Left colon (tissue), 2 donors: ENCODE results near the gene SLC29A1. TPM values are rescaled to one million over a fixed set of nuclear protein-coding genes. Genes with fewer than 3 reads are reported as not detected.

Source experiments
- ATAC-seq: fragments of 200-7000 bp; cut with Tn5 transposase; one replicate; pipeline ENCODE4 v1.9.1; 2020; ENCODE audit warnings: mild to moderate bottlenecking, moderate library complexity
- DNase-seq, 2 donors: peaks; one replicate each; pipeline ENCODE4 v3.0.0-alpha.2; 2020
- intact Hi-C, 2 donors: fragments of 100-400 bp; cut with DNase I in 1 of 2; cut with micrococcal nuclease in 1 of 2; formaldehyde crosslinking; loops; one replicate each; pipeline versions ENCODE4 v1.11.2 to v1.14.0; 2022; cut with DNase I, micrococcal nuclease
- total RNA-seq, 2 donors: library from RNA; stranded (reverse); fragmentation: NEBNext Ultra II Directional; extraction: Animal tissue kit (Norgen Biotek cat#: 25700); gene quantifications; one replicate each; pipeline ENCODE4 v1.2.1, GENCODE V29; 2021
- donor health status: DM: no; HTN: no; CAD: no.
- donor health status: DM: yes; HTN: yes; CAD: no.

The SLC29A1 gene
- total RNA-seq, 2 donors from 2014 or later = 13.0 to 22.8 TPM

DNA sequence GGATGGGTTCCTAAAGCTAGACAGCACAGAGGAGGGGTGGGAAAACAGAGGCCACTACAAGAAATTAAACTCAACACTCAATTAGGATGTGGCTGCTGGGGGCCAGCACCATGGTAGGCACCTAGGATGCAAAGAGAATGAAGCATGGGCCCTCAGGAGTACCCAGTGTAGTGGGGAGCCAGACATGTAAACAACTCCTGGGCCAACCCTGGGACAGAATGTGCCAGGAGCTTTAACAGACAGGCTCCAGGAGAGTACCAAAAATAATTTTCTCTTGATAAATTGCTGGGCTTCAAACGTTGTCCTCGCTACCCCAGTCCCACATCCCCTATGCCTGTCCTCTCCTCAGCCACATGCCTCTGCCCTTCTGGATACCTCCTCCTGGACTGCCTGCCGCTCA, 48.5 kb downstream of the SLC29A1 start:
- ATAC-seq = no peak
- intact Hi-C loops = no loop called here
- no peak for DNase-seq

DNA sequence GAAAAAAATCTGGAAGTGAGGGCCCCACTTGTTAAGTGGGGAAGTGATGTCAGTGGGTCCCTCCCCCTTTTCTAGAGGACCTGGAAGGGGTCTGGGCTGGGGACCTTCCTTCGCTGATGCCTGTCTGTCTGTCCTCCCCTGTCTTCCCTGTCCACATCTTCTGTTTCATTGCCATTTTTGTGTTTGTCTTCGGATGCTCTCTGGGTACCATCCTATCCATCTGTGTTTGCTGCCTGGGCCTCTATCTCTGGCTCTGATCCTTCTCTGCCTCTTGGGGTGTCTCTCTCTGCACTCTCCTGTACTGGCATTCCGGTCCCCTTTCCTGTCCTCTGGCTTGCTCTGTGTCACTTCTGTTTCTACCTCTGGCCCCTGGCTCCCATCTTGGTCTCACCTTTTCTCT, 49.1 kb downstream of the SLC29A1 start:
- intact Hi-C loops = no loop called here
- no peak for ATAC-seq
- no peak for DNase-seq

GRCh38 chr6:44272999-44273566, 49.7 kb downstream of the SLC29A1 start:
- no peak for DNase-seq
- intact Hi-C loops = no loop called here

GRCh38 chr6:44273617-44274016, 50.2 kb downstream of the SLC29A1 start:
- DNase-seq = no peak
- intact Hi-C loops = no loop called here
- no peak for ATAC-seq

More at GRCh38 chr6:44272999-44273566, 49.7 kb downstream of the SLC29A1 start:
- no peak for ATAC-seq

DNA sequence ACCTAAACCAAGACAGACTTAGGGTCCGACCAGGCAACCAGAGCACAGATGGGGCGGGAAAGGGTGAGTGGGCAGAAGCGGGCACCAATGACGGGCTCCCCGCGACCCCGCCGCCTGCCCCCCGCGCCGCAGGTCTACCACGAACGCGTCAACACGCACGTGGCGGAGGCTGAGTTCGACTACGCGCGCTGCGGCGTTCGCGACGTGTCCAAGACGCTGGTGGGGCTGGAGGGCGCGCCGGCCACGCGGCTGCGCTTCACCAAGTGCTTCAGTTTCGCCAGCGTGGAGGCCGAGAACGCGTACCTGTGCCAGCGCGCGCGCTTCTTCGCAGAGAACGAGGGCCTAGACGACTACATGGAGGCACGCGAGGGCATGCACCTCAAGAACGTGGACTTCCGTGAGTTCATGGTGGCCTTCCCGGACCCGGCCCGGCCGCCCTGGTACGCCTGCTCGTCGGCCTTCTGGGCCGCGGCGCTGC, 51.9 kb downstream of the SLC29A1 start:
- DNase-seq (no peak), ATAC-seq (no peak)
- intact Hi-C loops = no loop called here

DNA sequence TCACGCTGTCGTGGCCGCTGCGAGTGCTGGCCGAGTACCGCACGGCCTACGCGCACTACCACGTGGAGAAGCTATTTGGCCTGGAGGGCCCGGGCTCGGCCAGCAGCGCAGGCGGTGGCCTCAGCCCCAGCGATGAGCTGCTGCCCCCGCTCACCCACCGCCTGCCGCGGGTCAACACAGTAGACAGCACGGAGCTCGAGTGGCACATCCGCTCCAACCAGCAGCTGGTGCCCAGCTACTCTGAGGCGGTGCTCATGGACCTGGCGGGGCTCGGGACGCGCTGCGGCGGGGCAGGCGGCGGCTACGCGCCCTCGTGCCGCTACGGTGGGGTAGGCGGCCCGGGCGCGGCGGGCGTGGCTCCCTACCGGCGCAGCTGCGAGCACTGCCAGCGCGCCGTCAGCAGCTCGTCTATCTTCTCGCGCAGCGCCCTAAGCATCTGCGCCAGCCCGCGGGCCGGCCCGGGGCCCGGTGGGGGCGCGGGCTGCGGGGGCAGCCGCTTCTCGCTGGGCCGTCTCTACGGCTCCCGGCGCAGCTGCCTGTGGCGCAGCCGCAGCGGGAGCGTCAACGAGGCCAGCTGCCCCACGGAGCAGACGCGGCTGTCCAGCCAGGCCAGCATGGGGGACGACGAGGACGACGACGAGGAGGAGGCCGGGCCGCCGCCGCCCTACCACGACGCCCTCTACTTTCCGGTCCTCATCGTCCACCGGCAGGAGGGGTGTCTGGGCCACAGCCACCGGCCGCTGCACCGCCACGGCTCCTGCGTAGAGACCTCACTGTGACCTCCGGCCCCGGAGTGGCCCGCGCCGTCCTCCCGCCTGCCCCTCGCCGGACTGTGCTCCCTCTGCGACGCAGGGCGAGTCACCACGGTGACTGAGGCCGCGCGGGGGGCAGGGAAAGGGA, 52.6 kb downstream of the SLC29A1 start:
- DNase-seq (peak in 1 of 2 donors; percentile 40), ATAC-seq (peak; percentile 82)
- intact Hi-C loops = no loop called here

- intact Hi-C loops = no loop called here
- no peak for DNase-seq
- no peak for ATAC-seq
Measured at GRCh38 chr6:44276667-44277640, 53.6 kb downstream of the SLC29A1 start.

- DNase-seq (no peak), ATAC-seq (no peak)
- intact Hi-C loops = no loop called here
Measured at GRCh38 chr6:44277763-44278162, 54.4 kb downstream of the SLC29A1 start.

DNA sequence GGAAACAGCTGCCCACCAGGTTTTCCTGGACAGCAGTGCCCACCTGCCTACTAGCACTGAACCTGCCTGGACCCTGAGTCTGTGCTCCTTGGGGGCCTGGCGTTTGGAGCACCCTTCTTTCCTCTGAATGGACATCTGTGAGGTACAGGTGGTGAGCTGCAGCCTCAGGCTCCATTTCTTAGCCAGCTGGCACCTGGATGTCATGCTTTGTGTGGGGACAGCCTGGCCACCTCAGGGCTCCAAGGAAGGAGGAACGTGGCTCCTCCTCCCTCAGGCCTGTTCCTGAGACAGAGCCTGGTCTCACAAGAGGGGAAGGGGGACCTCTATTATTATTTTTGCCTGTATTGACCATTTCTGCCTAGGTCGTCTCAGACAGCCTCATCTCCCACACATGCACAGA, 54.9 kb downstream of the SLC29A1 start:
- ATAC-seq (no peak), DNase-seq (no peak)
- intact Hi-C loops = no loop called here

- intact Hi-C loops = no loop called here
- DNase-seq = no peak
- no peak for ATAC-seq
Measured at GRCh38 chr6:44278774-44279697, 55.6 kb downstream of the SLC29A1 start.

Other genes with a start within 250 kb of the SLC29A1 start
- gene MRPL14, start 96.1 kb upstream of the SLC29A1 start, total RNA-seq = 10 to 100 TPM; 47.5 to 63.1 TPM
- gene TMEM63B, start 96.0 kb upstream of the SLC29A1 start, total RNA-seq = 100 to 1,000 TPM in 1 of 2 donors, 10 to 100 TPM in 1; 99.7 to 102 TPM
- gene CAPN11, start 64.8 kb upstream of the SLC29A1 start, total RNA-seq = 1 to 10 TPM in 1 of 2 donors, under 1 TPM in 1; 0.70 to 3.0 TPM
- gene MYMX, start 6.7 kb upstream of the SLC29A1 start, total RNA-seq = not detected
- 100 to 1,000 TPM; 278 to 329 TPM for gene HSP90AB1, start 23.5 kb downstream of the SLC29A1 start, total RNA-seq
- gene SLC35B2, start 33.9 kb downstream of the SLC29A1 start, total RNA-seq = 10 to 100 TPM; 34.9 to 43.5 TPM
- gene NFKBIE, start 42.0 kb downstream of the SLC29A1 start, total RNA-seq = 10 to 100 TPM in 1 of 2 donors, 1 to 10 TPM in 1; 9.6 to 15.3 TPM
- under 1 TPM; 0.21 to 0.31 TPM for gene TMEM151B, start 46.9 kb downstream of the SLC29A1 start, total RNA-seq
- 10 to 100 TPM in 1 of 2 donors, 1 to 10 TPM in 1; 8.6 to 12.0 TPM for gene AARS2, start 89.8 kb downstream of the SLC29A1 start, total RNA-seq
- not detected for gene SPATS1, start 119.1 kb downstream of the SLC29A1 start, total RNA-seq
- gene CDC5L, start 164.1 kb downstream of the SLC29A1 start, total RNA-seq = 10 to 100 TPM; 15.7 to 16.4 TPM